SJCRH30 (cell line): ENCODE measurements around the gene DAAM2. TPM values are rescaled to one million over a fixed set of nuclear protein-coding genes. Genes with fewer than 3 reads are reported as not detected.

Experiments used
- DNase-seq, 2 experiments: peaks; one replicate each; pipeline ENCODE4 v3.0.0-alpha.2; 2015 to 2020
- H3K27ac ChIP-seq: fragments of 250-450 bp; sonication (Bioruptor Pico); 2 replicates; pipeline ENCODE4 v1.5.1; 2020; ENCODE audit warnings: mild to moderate bottlenecking, moderate library complexity
- H3K27me3 ChIP-seq: fragments of 250-450 bp; sonication (Bioruptor Pico); 2 replicates; pipeline ENCODE4 v1.5.1; 2020; ENCODE audit warnings: mild to moderate bottlenecking, moderate library complexity
- H3K36me3 ChIP-seq: fragments of 250-450 bp; sonication (Bioruptor Pico); 2 replicates; pipeline ENCODE4 v1.5.1; 2020; ENCODE audit warnings: mild to moderate bottlenecking, moderate library complexity
- H3K4me1 ChIP-seq: fragments of 250-450 bp; sonication (Bioruptor Pico); 2 replicates; pipeline ENCODE4 v1.5.1; 2020; ENCODE audit warnings: mild to moderate bottlenecking, moderate library complexity
- H3K4me3 ChIP-seq: fragments of 250-450 bp; sonication (Bioruptor Pico); 2 replicates; pipeline ENCODE4 v1.5.1; 2020; ENCODE audit warnings: mild to moderate bottlenecking, moderate library complexity
- H3K9me3 ChIP-seq: fragments of 250-450 bp; sonication (Bioruptor Pico); replicated peaks from 2 replicates; pipeline ENCODE4 v1.5.1; 2020; ENCODE audit warnings: mild to moderate bottlenecking, moderate library complexity
- total RNA-seq: library from RNA; depleted of rRNA; stranded (reverse); fragments of >200 nt; shearing (Covaris generic); gene quantifications from 2 replicates; pipeline ENCODE4 v1.2.3, GENCODE V29; 2014

Gene DAAM2
- total RNA-seq, 1 experiment from 2014 or later = 3.5 TPM

DNA sequence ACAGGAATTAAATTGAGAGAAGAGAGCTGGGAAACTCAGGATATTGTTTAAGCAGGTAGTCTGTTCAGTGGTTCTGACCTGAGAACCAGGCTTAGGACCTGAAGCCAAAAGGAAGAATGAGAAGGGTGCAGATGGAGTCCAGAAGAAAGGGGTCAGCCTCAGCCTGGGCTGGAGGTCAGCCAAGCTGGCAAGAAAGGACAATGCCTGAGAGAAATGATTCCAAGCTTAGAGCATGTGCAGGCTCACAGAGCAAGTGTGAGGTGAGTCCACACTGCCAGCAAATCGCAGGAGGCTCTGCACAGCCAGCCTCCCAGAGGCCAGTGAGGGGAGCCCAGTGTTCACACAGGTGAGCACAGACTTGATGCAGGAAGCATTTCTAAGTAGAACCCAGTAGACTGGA lies 47.3 kb downstream of the DAAM2 start:
- DNase-seq = no peak
- Histone ChIP-seq H3K4me1 (peaks cover 12% of the 10 kb centered on the region), H3K27me3 (no peaks in the 10 kb centered on the region), H3K36me3 (no peaks in the 10 kb centered on the region), H3K4me3 (no peak overlapping the region), H3K9me3 (no peaks in the 10 kb centered on the region), H3K27ac (no peak overlapping the region)

GRCh38 chr6:39840781-39841180 lies 48.6 kb downstream of the DAAM2 start:
- Histone ChIP-seq H3K4me1 (peaks cover 12% of the 10 kb centered on the region), H3K4me3 (no peak overlapping the region), H3K27ac (no peak overlapping the region), H3K27me3 (no peaks in the 10 kb centered on the region), H3K36me3 (no peaks in the 10 kb centered on the region), H3K9me3 (no peaks in the 10 kb centered on the region)
- no peak for DNase-seq

GRCh38 chr6:39841291-39841690 lies 49.1 kb downstream of the DAAM2 start:
- DNase-seq = peak in 1 of 2 experiments; percentile 24
- Histone ChIP-seq H3K27ac (no peak overlapping the region), H3K4me1 (peaks cover 12% of the 10 kb centered on the region), H3K9me3 (no peaks in the 10 kb centered on the region), H3K36me3 (no peaks in the 10 kb centered on the region), H3K4me3 (no peak overlapping the region), H3K27me3 (no peaks in the 10 kb centered on the region)

- no peaks in the 10 kb centered on the region for H3K9me3 ChIP-seq
- no peak for DNase-seq
- H3K36me3 ChIP-seq = no peaks in the 10 kb centered on the region
- H3K4me3 ChIP-seq = no peak overlapping the region
- H3K4me1 ChIP-seq = peaks cover 12% of the 10 kb centered on the region
- no peaks in the 10 kb centered on the region for H3K27me3 ChIP-seq
- H3K27ac ChIP-seq = no peak overlapping the region
Observed at GRCh38 chr6:39841923-39842322, 49.7 kb downstream of the DAAM2 start.

DNA sequence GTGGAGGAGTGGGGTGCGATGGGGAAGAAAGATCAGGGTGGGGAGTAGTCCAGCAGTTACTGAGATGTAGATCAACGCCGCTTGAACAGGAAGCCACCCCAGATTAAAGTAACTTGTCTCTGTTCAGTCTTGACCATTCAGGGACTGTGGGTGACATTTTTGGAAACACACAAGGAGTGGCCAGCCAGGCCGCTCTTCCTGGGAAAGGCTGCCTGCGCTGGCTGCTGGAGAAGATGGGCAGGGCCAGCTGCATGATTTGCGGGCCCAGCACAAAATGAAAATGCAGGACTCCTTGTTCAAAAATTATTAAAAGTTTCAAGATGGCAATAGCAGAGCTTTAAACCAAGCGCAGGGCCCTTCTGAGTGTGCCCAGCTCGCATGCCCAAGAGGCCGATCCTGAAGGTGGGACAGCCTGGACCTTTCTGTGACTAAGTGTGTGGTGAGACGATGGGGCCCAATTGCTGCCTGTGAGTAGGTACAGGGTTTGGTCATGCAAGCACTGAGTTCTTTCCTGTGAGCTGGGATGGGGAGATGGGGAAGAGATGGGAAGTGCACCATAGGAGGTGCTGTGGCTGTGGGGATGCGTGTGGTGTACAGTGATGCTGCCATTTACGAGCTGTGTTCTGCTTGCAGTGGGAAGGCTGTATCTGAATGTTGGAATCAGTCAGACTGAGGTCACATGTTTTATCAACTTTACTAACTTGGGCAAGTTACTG lies 51.3 kb downstream of the DAAM2 start:
- no peaks in the 10 kb centered on the region for H3K27me3 ChIP-seq
- peak overlapping the region; percentile 91 for H3K27ac ChIP-seq
- no peaks in the 10 kb centered on the region for H3K36me3 ChIP-seq
- peak overlapping the region; percentile 51 for H3K4me3 ChIP-seq
- peak; percentile 80 to 89 for DNase-seq
- peaks cover 12% of the 10 kb centered on the region for H3K4me1 ChIP-seq
- no peaks in the 10 kb centered on the region for H3K9me3 ChIP-seq

DNA sequence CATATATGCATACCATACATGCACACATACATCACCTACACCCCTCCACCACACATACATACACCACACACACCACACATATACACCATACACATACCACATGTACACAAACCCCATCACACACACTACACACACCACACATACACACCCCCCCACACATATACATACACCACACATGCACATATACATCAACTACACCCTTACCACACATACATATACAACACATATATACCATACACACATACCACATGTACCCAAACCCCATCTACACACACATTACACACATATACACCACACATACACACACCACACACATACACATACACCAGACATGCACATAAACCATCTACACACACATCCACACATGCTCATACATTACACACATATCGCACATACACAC lies 52.7 kb downstream of the DAAM2 start:
- H3K9me3 ChIP-seq = no peaks in the 10 kb centered on the region
- no peak for DNase-seq
- H3K36me3 ChIP-seq = no peaks in the 10 kb centered on the region
- H3K4me1 ChIP-seq = peaks cover 18% of the 10 kb centered on the region
- H3K4me3 ChIP-seq = no peak overlapping the region
- H3K27me3 ChIP-seq = no peaks in the 10 kb centered on the region
- H3K27ac ChIP-seq = no peak overlapping the region

DNA sequence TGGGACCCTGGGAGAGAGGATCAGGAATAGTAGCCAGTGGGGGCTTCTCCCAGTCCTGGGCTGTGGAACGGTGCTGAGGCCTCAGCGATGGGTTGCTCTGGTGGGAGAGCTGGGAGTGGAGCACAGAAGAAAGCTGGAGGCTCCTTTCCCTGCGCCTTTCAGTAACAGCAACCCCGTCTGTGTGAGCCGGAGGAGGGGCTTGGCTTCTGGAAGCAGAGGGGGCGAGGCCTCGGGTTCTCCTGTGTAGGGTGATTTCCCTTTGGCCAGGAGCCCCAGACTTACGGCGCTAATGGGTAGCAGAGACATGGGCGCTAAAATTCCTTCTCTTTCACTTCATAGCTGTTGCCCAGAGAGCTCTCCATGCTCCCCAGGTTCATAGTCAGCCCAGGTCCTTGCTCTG lies 55.0 kb downstream of the DAAM2 start:
- no peak overlapping the region for H3K4me3 ChIP-seq
- H3K36me3 ChIP-seq = no peaks in the 10 kb centered on the region
- no peaks in the 10 kb centered on the region for H3K9me3 ChIP-seq
- H3K4me1 ChIP-seq = peaks cover 25% of the 10 kb centered on the region
- H3K27me3 ChIP-seq = no peaks in the 10 kb centered on the region
- no peak for DNase-seq
- no peak overlapping the region for H3K27ac ChIP-seq

DNA sequence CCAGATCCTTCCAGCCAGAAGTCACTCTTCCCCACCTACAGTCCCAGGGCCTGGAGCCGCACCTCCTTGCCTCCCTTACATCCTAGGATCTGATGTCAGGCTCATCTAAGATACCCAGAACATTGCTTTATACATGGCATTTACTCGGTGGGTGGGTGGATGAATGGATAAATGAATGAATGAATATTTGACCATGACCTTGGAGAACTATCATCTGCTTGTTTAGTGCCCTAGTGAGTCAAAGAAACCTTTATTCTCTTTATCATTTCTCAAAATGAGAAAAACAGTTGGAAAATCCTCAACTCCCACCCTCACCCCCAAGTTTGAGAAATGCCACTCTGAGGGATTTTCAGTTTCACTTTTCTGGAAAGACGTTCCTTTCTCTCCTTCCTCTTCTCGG lies 56.0 kb downstream of the DAAM2 start:
- Histone ChIP-seq H3K27me3 (no peaks in the 10 kb centered on the region), H3K27ac (no peak overlapping the region), H3K9me3 (no peaks in the 10 kb centered on the region), H3K4me1 (peaks cover 20% of the 10 kb centered on the region), H3K36me3 (no peaks in the 10 kb centered on the region), H3K4me3 (no peak overlapping the region)
- DNase-seq = no peak

- Histone ChIP-seq H3K4me1 (peaks cover 15% of the 10 kb centered on the region), H3K4me3 (no peak overlapping the region), H3K27me3 (no peaks in the 10 kb centered on the region), H3K36me3 (no peaks in the 10 kb centered on the region), H3K9me3 (no peaks in the 10 kb centered on the region), H3K27ac (no peak overlapping the region)
- DNase-seq = no peak
Observed at GRCh38 chr6:39849228-39849627, 57.1 kb downstream of the DAAM2 start.

- Histone ChIP-seq H3K27me3 (no peaks in the 10 kb centered on the region), H3K27ac (no peak overlapping the region), H3K36me3 (no peaks in the 10 kb centered on the region), H3K4me3 (no peak overlapping the region), H3K4me1 (peaks cover 13% of the 10 kb centered on the region; the same call in 1 of the 2 replicates), H3K9me3 (no peaks in the 10 kb centered on the region)
- DNase-seq = peak in 1 of 2 experiments; percentile 17
Observed at GRCh38 chr6:39849764-39850163, 57.6 kb downstream of the DAAM2 start.

DNA sequence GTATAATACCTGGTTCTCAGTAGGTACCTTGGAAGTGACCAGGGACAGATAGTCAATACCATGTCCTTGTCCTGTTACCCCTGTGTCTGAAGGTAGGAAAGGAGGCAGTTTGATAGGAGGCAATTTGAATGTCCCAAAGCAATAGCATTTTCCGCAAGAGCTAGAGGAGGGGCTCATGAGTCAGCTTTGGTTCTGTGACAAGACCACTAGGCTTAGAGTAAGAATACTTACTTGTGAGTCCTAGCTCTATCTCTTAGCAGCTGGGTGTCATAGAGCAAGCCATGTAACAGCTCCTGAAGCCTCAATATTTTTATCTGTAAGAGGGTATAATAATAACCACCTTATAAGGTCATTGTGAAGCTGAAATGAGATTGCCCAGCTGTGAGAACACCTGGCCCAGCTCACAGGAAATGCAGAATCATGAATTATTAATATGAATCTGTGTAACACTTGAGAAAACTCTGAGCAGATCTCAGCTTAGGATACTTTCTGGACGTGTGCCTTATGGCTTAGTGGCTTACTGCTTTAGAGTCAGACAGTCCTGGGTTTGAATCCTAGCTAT lies 58.6 kb downstream of the DAAM2 start:
- peak in 1 of 2 experiments; percentile 17 for DNase-seq
- Histone ChIP-seq H3K27me3 (no peaks in the 10 kb centered on the region), H3K4me3 (no peak overlapping the region), H3K4me1 (peaks cover 13% of the 10 kb centered on the region; the same call in 1 of the 2 replicates), H3K27ac (no peak overlapping the region), H3K36me3 (no peaks in the 10 kb centered on the region), H3K9me3 (no peaks in the 10 kb centered on the region)

- Histone ChIP-seq H3K27me3 (no peaks in the 10 kb centered on the region), H3K27ac (no peak overlapping the region), H3K4me3 (no peak overlapping the region), H3K4me1 (peaks cover 13% of the 10 kb centered on the region; the same call in 1 of the 2 replicates), H3K36me3 (no peaks in the 10 kb centered on the region), H3K9me3 (no peaks in the 10 kb centered on the region)
- DNase-seq = no peak
Observed at GRCh38 chr6:39851331-39851730, 59.2 kb downstream of the DAAM2 start.

- no peak overlapping the region for H3K4me3 ChIP-seq
- no peak overlapping the region for H3K27ac ChIP-seq
- DNase-seq = no peak
- H3K27me3 ChIP-seq = no peaks in the 10 kb centered on the region
- H3K9me3 ChIP-seq = no peaks in the 10 kb centered on the region
- no peaks in the 10 kb centered on the region; the same call in 1 of the 2 replicates for H3K36me3 ChIP-seq
- H3K4me1 ChIP-seq = peaks cover 13% of the 10 kb centered on the region; the same call in 1 of the 2 replicates
Observed at GRCh38 chr6:39852324-39852723, 60.1 kb downstream of the DAAM2 start.

GRCh38 chr6:39853604-39854003 lies 61.4 kb downstream of the DAAM2 start:
- DNase-seq = no peak
- no peaks in the 10 kb centered on the region for H3K27me3 ChIP-seq
- peaks cover 13% of the 10 kb centered on the region; the same call in 1 of the 2 replicates for H3K4me1 ChIP-seq
- H3K36me3 ChIP-seq = no peaks in the 10 kb centered on the region; the same call in 1 of the 2 replicates
- H3K27ac ChIP-seq = no peak overlapping the region
- H3K9me3 ChIP-seq = no peaks in the 10 kb centered on the region
- H3K4me3 ChIP-seq = no peak overlapping the region

- Histone ChIP-seq H3K9me3 (no peaks in the 10 kb centered on the region), H3K27me3 (no peaks in the 10 kb centered on the region), H3K4me3 (no peak overlapping the region), H3K4me1 (peaks cover 6% of the 10 kb centered on the region; the same call in 1 of the 2 replicates), H3K27ac (no peak overlapping the region), H3K36me3 (no peaks in the 10 kb centered on the region; the same call in 1 of the 2 replicates)
- DNase-seq = no peak
Observed at GRCh38 chr6:39855356-39855995, 63.3 kb downstream of the DAAM2 start.
